LNCAP (cell line): ENCODE results near the gene PDGFA.

Experiments used
- CTCF ChIP-seq: fragments of 450-650 bp; IDR thresholded peaks from 2 replicates; pipeline ENCODE4 v1.5.1; 2017; ENCODE audit warnings: mild to moderate bottlenecking

The PDGFA gene

GRCh38 chr7:549066-549890 is 29.6 kb upstream of the PDGFA start:
- TF ChIP-seq CTCF, result no peak

- TF ChIP-seq CTCF, result no peak
Measured at GRCh38 chr7:548401-548800, 28.8 kb upstream of the PDGFA start.

GRCh38 chr7:545470-545869 is 25.8 kb upstream of the PDGFA start:
- TF ChIP-seq CTCF, result no peak

GRCh38 chr7:544338-545221 is 24.9 kb upstream of the PDGFA start:
- no peak for TF ChIP-seq CTCF

- TF ChIP-seq CTCF, result no peak
Measured at GRCh38 chr7:543501-544337, 24.1 kb upstream of the PDGFA start.

GRCh38 chr7:542713-543500 is 23.3 kb upstream of the PDGFA start:
- TF ChIP-seq CTCF, result no peak
